ENCODE data around the gene LRRC4C.

The LRRC4C gene

DNA sequence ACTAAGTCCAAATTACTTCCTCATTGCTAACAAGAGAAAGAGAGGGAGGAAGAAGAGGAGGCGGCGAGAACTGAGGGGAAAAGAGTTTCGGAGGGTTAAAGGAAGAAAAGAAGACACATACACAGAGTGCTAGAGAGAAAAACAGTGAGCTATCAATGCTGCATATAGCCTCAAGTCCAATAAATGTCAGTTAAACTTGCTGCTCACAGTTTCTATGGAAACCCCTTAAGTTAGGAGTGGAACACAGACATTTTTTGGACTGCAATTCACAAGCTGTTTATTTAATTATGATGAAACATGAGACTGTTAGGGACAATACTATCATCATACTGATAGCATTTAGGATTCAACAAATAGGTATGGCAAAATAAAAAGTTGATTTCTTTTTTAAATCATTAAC is 1320.4 kb downstream of the LRRC4C start:
- DNase-seq, result no peak

- DNase-seq, result no peak
Measured at GRCh38 chr11:40134820-40135570, 1324.5 kb downstream of the LRRC4C start.

GRCh38 chr11:40133498-40133897 is 1326.0 kb downstream of the LRRC4C start:
- DNase-seq, result no peak

DNA sequence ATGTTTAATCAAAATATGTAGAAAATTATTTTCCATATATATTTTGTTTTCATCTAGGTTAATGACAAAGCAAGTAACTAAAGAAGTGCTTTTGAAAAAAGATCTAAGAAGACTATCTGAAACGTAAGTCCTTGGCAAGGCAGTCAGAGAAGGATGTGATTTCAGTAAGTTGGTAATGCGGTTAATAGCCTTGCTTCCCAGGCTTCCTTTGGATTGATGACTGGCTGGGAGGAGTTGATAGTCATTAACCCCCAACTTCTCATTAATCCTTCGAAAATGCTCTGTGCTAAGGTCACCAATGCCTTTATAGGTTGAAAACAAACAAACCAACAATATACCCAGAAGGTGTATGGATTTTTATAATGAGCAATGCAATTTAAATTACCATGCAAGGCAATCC is 1326.5 kb downstream of the LRRC4C start:
- no peak for DNase-seq

DNA sequence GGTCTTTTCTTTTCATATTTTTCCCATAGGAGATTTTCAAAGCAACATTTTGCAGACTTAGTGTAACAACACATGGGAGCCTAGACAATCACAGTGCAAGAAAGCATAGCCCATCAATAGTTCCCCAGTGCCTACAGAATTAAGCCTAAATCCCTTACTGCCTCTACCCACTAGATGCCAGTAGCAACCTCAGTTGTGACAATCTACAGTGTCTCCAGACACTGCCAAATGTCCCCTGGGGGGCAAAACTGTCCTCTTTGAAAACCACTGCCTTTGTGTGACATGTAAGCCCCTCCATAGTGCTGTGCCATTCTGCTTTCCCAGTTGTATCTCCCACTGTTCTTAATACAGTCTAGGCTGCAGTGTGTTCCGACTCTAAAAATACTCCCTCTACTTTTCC is 1329.0 kb downstream of the LRRC4C start:
- no peak for DNase-seq

DNA sequence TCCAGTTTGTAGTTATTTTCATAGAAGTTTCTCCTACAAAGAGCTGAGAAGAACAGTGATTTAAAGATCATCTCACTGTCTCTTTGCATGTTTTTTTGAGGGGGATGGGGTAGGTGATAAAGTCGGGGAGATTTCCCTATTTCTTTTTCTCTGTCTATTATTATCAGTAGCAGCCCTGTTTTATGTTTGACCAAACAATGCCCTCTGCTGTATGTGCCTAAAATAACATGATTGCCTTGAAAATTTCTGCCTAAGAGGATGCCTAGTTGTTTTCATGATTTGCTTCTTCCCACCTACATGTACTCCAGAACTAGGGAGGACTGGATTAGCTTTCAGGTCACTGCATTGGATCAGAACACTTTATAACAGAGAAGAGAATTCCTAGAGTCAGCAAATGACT is 1330.2 kb downstream of the LRRC4C start:
- no peak for DNase-seq

DNA sequence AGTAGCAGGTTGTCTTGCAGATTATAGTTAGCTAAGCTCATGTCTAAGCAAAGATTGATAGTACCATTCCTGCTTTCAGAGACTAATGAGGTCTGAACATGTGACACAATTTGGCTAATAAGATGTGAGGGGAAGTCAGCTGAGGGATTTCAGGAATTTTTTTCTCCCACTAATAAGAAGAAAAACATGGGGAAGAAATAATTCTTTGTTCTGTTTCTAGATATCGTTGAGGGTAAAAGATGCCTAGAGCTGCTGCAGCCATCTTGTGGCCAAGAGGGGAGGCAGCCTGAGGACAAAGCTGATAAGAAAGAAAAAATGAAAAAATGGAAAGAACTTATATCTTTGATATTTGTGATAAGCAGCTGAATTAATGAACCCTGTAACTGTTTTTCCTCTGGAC is 1334.4 kb downstream of the LRRC4C start:
- DNase-seq, result no peak

DNA sequence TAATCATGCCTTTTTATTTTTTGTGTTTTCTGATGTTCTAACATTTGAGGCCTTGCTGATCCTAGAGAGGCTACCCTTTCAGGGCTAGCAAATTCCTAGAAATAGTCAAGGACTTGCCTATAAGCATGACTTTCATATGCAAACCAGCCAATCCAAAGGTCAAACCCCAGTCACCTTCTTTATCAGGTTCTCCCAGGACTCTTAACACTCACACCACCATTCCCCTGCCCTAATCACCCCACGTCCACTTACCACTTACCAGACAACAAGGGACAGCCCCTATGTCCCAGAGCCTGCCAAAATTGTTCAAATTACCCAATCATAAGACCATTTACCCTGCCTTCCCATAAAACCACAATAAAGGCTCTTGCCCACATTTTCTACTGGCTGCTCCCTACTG is 1339.8 kb downstream of the LRRC4C start:
- DNase-seq, result no peak

DNA sequence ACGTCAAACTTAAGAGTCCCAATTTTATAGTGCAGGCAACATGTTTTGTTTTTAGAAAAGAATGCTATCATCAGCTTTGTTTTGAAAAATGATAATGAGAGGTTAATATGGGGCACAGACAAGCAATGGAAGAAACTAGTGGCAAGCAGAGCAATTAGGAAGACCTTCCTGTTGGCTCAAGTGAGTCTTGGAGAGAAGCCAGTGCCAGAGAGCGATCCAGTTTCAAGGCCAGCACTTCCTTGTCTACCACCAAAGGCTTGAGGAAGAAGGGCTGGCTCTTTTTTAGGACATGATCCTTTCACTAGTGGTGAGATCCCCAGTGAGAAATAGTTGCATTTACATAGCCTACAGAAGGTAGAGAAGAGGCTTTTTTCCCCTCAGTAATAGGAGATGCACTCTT is 1340.7 kb downstream of the LRRC4C start:
- DNase-seq, result no peak

DNA sequence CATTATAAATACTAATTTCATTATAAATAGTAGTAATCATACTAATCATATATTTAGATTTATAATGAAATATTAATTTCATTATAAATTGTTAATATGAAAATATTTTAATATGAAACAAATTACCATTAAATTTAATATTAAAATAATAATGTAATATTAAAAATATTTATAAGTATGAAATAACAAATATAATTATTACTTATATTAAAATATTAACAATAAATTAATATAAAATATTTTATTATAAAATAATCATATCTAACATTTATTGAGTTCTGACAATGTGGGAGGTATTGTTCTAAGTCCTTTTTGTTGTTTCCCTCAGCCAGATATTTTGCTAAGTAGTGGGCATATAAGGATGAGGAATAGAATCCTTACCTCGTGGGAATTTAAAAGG is 1341.4 kb downstream of the LRRC4C start:
- DNase-seq, result no peak

DNA sequence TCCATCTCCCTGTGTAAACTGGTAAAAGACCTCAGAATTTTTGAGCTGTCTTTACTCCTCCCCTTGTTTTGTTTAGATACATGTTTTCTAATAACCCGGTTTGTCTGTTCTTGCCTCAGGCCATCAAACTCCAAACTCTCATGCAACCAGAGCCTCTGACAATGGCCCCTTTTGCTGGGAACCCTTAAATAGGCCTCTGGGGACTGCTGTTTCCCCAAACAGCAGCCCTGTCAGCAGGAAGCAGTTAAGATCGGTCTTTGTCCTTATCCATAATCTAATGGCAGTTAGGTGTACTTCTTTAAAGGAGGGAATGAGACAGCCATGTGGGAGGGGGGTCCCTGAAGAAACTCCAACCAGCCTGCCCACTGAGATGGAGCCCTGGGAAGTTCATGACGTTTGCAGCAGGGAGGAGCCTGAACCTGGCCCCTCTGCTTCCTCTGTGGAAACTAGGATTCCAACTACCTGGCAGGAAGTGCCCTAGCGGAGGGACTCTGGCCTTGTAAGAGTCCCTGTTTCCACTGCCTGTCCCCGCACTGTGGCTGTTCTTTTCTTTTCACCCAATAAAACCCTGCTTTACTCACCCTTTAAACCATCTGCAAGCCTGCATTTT is 1354.4 kb downstream of the LRRC4C start:
- DNase-seq, result no peak

GRCh38 chr11:40100781-40101180 is 1358.7 kb downstream of the LRRC4C start:
- DNase-seq, result no peak

GRCh38 chr11:40100162-40100553 is 1359.3 kb downstream of the LRRC4C start:
- DNase-seq, result no peak

DNA sequence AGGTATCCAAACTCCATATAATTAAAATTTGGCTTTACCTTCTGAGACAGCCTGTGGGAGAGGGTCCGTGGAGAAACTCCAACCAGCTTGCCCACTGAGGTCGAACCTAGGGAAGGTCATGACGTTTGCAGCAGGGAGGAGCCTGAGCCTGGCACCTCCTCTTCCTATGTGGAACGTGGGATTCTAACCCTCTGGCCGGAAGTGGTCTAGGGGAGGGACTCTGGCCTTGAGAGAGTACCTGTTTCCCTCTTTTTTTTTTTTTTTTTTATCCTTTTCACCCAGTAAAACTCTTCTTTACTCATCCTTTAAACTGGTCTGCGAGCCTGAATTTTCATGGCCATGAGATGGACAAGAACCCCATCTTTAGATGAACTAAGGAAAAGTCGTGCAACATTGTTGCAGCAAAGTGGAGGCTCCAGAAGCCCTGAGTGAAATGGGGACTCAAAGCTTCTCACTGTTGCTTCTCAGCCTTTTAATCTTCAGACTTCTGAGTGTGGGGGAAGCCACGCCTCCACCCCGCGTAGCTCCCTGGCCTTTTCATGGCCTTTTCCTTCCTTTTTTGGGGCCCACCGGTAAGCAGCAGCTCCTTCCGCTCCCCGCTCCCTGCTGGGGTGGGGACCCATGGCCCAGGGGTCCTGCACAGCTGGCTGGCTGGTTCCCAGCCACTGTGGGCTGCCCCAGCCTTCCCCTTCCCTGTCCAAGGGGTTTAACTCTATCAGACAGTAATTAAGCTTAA is 1359.9 kb downstream of the LRRC4C start:
- no peak for DNase-seq

- no peak for DNase-seq
Measured at GRCh38 chr11:40095446-40095845, 1364.0 kb downstream of the LRRC4C start.

- no peak for DNase-seq
Measured at GRCh38 chr11:40094954-40095353, 1364.5 kb downstream of the LRRC4C start.

DNA sequence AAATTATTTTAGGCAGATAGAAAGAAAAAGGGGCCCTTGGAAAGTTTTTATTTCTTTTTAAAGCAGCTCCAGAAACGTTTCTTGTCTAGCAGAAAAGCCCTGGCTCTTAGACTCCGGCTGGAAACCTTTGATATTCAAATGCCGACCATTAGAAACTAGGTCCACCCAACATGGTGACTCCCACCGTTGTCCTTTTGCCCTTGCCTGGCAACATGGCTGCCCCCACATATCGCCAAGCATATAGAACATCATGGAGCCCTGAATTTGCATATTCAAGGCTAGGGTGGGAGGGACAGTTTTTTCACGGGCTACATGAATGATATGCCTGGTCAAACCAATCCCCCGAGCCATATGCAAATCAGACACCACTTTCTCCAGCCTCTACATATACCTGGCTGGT is 1379.0 kb downstream of the LRRC4C start:
- DNase-seq, result no peak

Measured in activated CD8-positive, alpha-beta memory T cell treated with anti-CD3 and anti-CD28 coated beads, Interleukin-2, amount 50 U/mL, for 4 hours (primary cell).